ENCODE results near the gene BLNK.

- TF ChIP-seq PKNOX1 (IDR thresholded peaks at IDR 0.05) (no peak), FOXK2 (IDR thresholded peaks at IDR 0.05) (no peak), SUZ12 (IDR thresholded peaks at IDR 0.05) (no peak), LEF1 (IDR thresholded peaks at IDR 0.05; ENCODE audit: borderline replicate concordance) (no peak), HDGF (IDR thresholded peaks at IDR 0.05; ENCODE audit: borderline replicate concordance) (no peak), ELF4 (IDR thresholded peaks at IDR 0.05) (no peak), FOXA1 (IDR thresholded peaks at IDR 0.05) (no peak), L3MBTL2 (conservative IDR thresholded peaks at IDR 0.05) (no peak), FOXM1 (IDR thresholded peaks at IDR 0.05; ENCODE audit: borderline replicate concordance) (no peak), SP1 (IDR thresholded peaks at IDR 0.05) (no peak), BHLHE40 (IDR thresholded peaks at IDR 0.05; ENCODE audit: borderline replicate concordance) (no peak), TARDBP (IDR thresholded peaks at IDR 0.05) (no peak), CTBP1 (IDR thresholded peaks at IDR 0.05; ENCODE audit: borderline replicate concordance) (no peak)
These were observed 8.2 kb downstream of the BLNK start for GRCh38 chr10:96263176-96263575.
